K562 (cell line): Measurements from ENCODE around the gene GET3. TPM values are rescaled to one million over a fixed set of nuclear protein-coding genes. Genes with fewer than 3 reads are reported as not detected.

Experiments
- ERF ChIP-seq: fragments of 450-650 bp; formaldehyde crosslinking; IDR thresholded peaks from 2 replicates; pipeline ENCODE4 v1.4.0; 2020; ENCODE audit warnings: mild to moderate bottlenecking, mixed read lengths
- FOS ChIP-seq: IDR thresholded peaks from 3 replicates; pipeline ENCODE4 v1.6.1; 2011; ENCODE audit not compliant: insufficient read length; ENCODE audit errors: extremely low read depth
- FOXK1 ChIP-seq: sonication (generic); formaldehyde crosslinking; IDR thresholded peaks from 2 replicates; pipeline ENCODE4 v1.8.0; 2022; ENCODE audit warnings: missing genetic modification reagents, mild to moderate bottlenecking, borderline replicate concordance
- HDAC1 ChIP-seq, 2 experiments: fragments of 450-650 bp; IDR thresholded peaks; 2 replicates each; pipeline ENCODE4 v1.6.1; 2016 to 2017; ENCODE audit warnings: inconsistent platforms in 1 of 2, mild to moderate bottlenecking in 1 of 2, moderate library complexity in 1 of 2
- MNT ChIP-seq, 2 experiments: fragments of 450-650 bp; conservative IDR thresholded peaks; 2 replicates each; pipeline ENCODE4 v1.6.1; 2017; ENCODE audit warnings: mild to moderate bottlenecking in 2 of 2, moderate library complexity in 2 of 2
- MTA2 ChIP-seq: fragments of 450-650 bp; IDR thresholded peaks from 2 replicates; pipeline ENCODE4 v1.6.1; 2016; ENCODE audit warnings: low read depth
- MYC ChIP-seq, 2 experiments: fragments of 250-450 bp in 1 of 2; sonication (Bioruptor Pico) in 1 of 2; IDR thresholded peaks; 2 replicates each; pipeline versions ENCODE4 v1.5.1 to v1.6.1; 2012 to 2021; ENCODE audit warnings: low read depth in 2 of 2, borderline replicate concordance in 1 of 2, improper control_type of control experiment in 1 of 2, low read length in 1 of 2, mild to moderate bottlenecking in 1 of 2, moderate library complexity in 1 of 2
- NFE2L1 ChIP-seq: fragments of 450-650 bp; IDR thresholded peaks from 2 replicates; pipeline ENCODE4 v1.6.1; 2016; ENCODE audit warnings: missing genetic modification characterization, low read depth, mild to moderate bottlenecking, missing compliant biosample characterization, moderate library complexity, borderline replicate concordance
- SRF ChIP-seq, 2 experiments: fragments of 250-450, 450-650 bp in 1 of 2; sonication (Bioruptor Pico) in 1 of 2; sonication (generic) in 1 of 2; formaldehyde crosslinking; IDR thresholded peaks; 2 replicates each; pipeline versions ENCODE4 v1.5.0 to v1.5.1; 2020 to 2022; ENCODE audit warnings: mild to moderate bottlenecking in 1 of 2, missing genetic modification reagents in 1 of 2
- TAF7 ChIP-seq: fragments of 450-650 bp; IDR thresholded peaks from 2 replicates; pipeline ENCODE4 v1.6.1; 2016; ENCODE audit warnings: missing genetic modification characterization, missing compliant biosample characterization
- TFE3 ChIP-seq: fragments of 450-650 bp; formaldehyde crosslinking; IDR thresholded peaks from 2 replicates; pipeline ENCODE4 v1.4.0; 2020; ENCODE audit warnings: mild to moderate bottlenecking, mixed read lengths
- TRIM28 ChIP-seq: fragments of 450-650 bp; IDR thresholded peaks from 2 replicates; pipeline ENCODE4 v1.6.1; 2017
- ZFP1 ChIP-seq: fragments of 450-650 bp; formaldehyde crosslinking; IDR thresholded peaks from 2 replicates; pipeline ENCODE4 v1.4.0; 2020; ENCODE audit warnings: mild to moderate bottlenecking, mixed read lengths
- ZFX ChIP-seq: sonication (generic); formaldehyde crosslinking; IDR thresholded peaks from 2 replicates; pipeline ENCODE4 v1.8.0; 2022; ENCODE audit warnings: mild to moderate bottlenecking, missing genetic modification reagents, moderate library complexity
- polyA plus RNA-seq, 8 experiments: library from polyadenylated mRNA; depleted of rRNA in 4 of 8; stranded (reverse) in 5 of 8; unstranded in 3 of 8; fragments of >200 nt; fragmentation: Nextera tagmentation in 2 of 8; fragmentation: Illumina TruSeq in 1 of 8; extraction: Ambion mirVana in 2 of 8; extraction: Trizol in 1 of 8; gene quantifications; 2 replicates each; pipeline versions ENCODE4 v1.2.1 to v1.2.3, GENCODE V29; 2011 to 2014; ENCODE audit warnings: inconsistent platforms in 1 of 8, missing spikeins in 1 of 8
- total RNA-seq, 7 experiments: library from RNA; depleted of rRNA in 6 of 7; stranded (reverse); fragments of >200 nt in 6 of 7; fragmentation: Illumina TruSeq in 2 of 7; extraction: Trizol in 2 of 7; gene quantifications; 2 replicates each; pipeline versions ENCODE4 v1.2.1 to v1.2.3, GENCODE V29; 2011 to 2021; ENCODE audit warnings: low replicate concordance in 1 of 7
- TF ChIP-seq, protein P1 (sequence below): fragments of 250-450 bp; sonication (Bioruptor Pico); IDR thresholded peaks from 2 replicates; pipeline ENCODE4 v1.4.0; 2020

Gene GET3
- total and polyA plus RNA-seq, 9 of the 15 experiments (the other 6 are each of a cell fraction or from before 2014, with no cell fraction given) = 8.3 to 83.5 (median 51.8) TPM

DNA sequence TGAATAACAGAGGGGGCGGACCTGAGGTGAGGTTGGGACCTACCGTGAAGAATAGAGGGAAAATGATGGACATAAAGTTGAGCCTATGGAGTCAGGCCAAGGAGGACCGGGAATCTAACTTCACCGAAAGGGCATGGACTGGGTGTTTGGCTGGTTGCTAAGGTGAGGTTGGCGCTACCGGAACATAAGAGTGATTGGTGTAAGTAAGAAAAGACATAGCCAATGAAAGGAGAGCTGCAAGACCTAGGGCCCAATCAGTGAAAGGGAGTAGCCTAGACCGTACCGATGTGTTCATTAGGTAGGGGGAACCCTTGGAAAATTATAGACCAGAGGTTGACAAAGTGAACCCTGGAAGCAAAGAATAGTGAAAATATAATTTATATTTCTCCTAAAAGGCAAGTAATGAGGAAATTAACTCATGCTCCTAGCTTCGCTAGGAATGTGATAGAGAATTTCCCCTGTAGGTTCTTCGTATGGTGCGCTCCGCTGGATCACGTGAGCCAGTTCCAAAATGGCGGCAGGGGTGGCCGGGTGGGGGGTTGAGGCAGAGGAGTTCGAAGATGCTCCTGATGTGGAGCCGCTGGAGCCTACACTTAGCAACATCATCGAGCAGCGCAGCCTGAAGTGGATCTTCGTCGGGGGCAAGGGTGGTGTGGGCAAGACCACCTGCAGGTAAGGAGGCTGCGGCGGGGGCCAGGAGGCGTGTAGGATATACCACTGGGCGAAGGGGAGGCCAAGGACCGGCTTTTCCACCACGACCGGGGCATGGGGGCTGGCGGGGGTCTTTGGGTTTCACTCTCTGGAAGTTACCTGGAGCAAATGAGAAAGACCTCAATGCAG is at the start of gene GET3 (continued):
- TF ChIP-seq, protein P1, sequence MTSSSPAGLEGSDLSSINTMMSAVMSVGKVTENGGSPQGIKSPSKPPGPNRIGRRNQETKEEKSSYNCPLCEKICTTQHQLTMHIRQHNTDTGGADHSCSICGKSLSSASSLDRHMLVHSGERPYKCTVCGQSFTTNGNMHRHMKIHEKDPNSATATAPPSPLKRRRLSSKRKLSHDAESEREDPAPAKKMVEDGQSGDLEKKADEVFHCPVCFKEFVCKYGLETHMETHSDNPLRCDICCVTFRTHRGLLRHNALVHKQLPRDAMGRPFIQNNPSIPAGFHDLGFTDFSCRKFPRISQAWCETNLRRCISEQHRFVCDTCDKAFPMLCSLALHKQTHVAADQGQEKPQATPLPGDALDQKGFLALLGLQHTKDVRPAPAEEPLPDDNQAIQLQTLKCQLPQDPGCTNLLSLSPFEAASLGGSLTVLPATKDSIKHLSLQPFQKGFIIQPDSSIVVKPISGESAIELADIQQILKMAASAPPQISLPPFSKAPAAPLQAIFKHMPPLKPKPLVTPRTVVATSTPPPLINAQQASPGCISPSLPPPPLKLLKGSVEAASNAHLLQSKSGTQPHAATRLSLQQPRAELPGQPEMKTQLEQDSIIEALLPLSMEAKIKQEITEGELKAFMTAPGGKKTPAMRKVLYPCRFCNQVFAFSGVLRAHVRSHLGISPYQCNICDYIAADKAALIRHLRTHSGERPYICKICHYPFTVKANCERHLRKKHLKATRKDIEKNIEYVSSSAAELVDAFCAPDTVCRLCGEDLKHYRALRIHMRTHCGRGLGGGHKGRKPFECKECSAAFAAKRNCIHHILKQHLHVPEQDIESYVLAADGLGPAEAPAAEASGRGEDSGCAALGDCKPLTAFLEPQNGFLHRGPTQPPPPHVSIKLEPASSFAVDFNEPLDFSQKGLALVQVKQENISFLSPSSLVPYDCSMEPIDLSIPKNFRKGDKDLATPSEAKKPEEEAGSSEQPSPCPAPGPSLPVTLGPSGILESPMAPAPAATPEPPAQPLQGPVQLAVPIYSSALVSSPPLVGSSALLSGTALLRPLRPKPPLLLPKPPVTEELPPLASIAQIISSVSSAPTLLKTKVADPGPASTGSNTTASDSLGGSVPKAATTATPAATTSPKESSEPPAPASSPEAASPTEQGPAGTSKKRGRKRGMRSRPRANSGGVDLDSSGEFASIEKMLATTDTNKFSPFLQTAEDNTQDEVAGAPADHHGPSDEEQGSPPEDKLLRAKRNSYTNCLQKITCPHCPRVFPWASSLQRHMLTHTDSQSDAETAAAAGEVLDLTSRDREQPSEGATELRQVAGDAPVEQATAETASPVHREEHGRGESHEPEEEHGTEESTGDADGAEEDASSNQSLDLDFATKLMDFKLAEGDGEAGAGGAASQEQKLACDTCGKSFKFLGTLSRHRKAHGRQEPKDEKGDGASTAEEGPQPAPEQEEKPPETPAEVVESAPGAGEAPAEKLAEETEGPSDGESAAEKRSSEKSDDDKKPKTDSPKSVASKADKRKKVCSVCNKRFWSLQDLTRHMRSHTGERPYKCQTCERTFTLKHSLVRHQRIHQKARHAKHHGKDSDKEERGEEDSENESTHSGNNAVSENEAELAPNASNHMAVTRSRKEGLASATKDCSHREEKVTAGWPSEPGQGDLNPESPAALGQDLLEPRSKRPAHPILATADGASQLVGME = peak; percentile 89; the same call in 1 of the 2 replicates
- peak; percentile 64 for TF ChIP-seq ZFX (CRISPR knock-in tag)
- no peak for TF ChIP-seq MTA2
- TF ChIP-seq SRF (CRISPR knock-in tag; IDR thresholded peaks at IDR 0.05) = 0 out of 4 replicates have a peak, but pooled peaks of 1 of the 2 experiments have one; percentile 55
- peak; percentile 93 to 96 for TF ChIP-seq MNT (conservative IDR thresholded peaks at IDR 0.05)
- TF ChIP-seq TAF7 (tag) = peak; percentile 94
- no peak for TF ChIP-seq NFE2L1 (tag)
- no peak for TF ChIP-seq FOXK1 (CRISPR knock-in tag)
- peak; percentile 19; the same call in 1 of the 2 replicates for TF ChIP-seq ERF (CRISPR knock-in tag)
- peak; percentile 49; the same call in 1 of the 2 replicates for TF ChIP-seq MYC (IDR thresholded peaks at IDR 0.05; ENCODE audit: low read depth, low read length)
- 0 out of 2 replicates have a peak, but pooled peaks have one; percentile 35 for TF ChIP-seq MYC (CRISPR knock-in tag; IDR thresholded peaks at IDR 0.05; ENCODE audit: borderline replicate concordance, low read depth)
- TF ChIP-seq HDAC1 (IDR thresholded peaks at IDR 0.05) = peak; percentile 86 to 95
- peak; percentile 53; the same call in 1 of the 2 replicates for TF ChIP-seq TRIM28
- no peak for TF ChIP-seq ZFP1 (CRISPR knock-in tag)
- TF ChIP-seq TFE3 (CRISPR knock-in tag) = peak; percentile 97
- peak; percentile 94 for TF ChIP-seq FOS
- TF ChIP-seq, all 486 proteins: peak for 134
